IPS-15b (cell line): ENCODE results near the gene PPIH.
"Not testable (repeated sequence)": the region's sequence is repeated elsewhere in the genome, so short reads cannot be mapped to it uniquely, and the experiment has no call there.

Experiments used
- H3K27me3 ChIP-seq: one replicate; pipeline ENCODE4 v1.6.1; 2013; ENCODE audit warnings: low read length; ENCODE audit not compliant: control insufficient read depth, insufficient read depth
- H3K36me3 ChIP-seq: one replicate; pipeline ENCODE4 v1.6.1; 2013; ENCODE audit warnings: low read length; ENCODE audit not compliant: control insufficient read depth, insufficient read depth
- H3K4me1 ChIP-seq: one replicate; pipeline ENCODE4 v1.6.1; 2013; ENCODE audit warnings: mild to moderate bottlenecking, low read length; ENCODE audit not compliant: control insufficient read depth, insufficient read depth
- H3K4me3 ChIP-seq: one replicate; pipeline ENCODE4 v1.5.1; 2013; ENCODE audit warnings: low read depth, low read length
- H3K9ac ChIP-seq: one replicate; pipeline ENCODE4 v1.6.1; 2013; ENCODE audit warnings: low read depth, mild to moderate bottlenecking, low read length
- H3K9me3 ChIP-seq: one replicate; pipeline ENCODE4 v1.6.1; 2013; ENCODE audit warnings: mild to moderate bottlenecking, low read length; ENCODE audit not compliant: control insufficient read depth, insufficient read depth

The PPIH gene

DNA sequence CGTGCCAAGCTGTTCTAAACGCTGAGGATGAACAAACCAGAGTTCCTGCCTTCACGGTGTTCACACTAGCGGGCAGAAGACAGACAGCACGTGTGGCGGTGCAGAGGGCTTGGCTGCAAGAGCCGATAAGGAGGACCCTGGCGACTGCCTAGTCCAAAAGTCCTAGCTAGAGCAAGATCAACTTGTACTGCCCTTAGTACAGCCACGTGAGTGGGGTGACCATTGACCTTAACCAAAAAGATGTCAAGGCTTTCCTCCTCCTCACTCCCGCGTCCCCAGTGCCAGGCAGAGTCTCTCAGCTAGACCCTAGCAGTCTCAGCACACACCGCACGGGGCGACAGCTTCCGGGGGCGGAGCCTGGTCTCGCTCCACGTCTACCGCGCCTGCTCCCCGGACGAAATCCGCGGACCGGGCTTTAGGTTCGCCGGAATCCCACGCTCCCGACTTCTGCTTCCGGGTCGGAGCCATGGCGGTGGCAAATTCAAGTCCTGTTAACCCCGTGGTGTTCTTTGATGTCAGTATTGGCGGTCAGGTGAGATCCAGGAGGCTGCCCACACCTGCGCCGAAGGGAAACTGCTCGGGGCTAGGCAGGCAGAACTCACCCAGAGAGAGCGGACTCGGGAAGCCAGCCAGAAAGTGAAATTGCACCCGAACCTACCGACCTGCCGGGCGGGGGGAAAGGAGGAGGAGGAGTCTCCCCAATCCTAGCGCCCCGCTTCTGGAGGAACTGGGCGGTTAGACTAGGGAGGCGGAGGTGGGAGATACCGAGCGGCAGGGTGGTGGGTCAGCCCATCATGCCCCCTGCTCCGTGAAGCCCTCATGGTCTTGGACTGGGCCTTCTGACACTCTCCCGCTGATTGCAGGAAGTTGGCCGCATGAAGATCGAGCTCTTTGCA, at the start of gene PPIH:
PPIH (plus strand) TSS at position 443 of the 896 bp plus-strand sequence; CDS start at position 467, 24 bp downstream.
- peaks cover 6% of the 10 kb centered on the region for H3K36me3 ChIP-seq

DNA sequence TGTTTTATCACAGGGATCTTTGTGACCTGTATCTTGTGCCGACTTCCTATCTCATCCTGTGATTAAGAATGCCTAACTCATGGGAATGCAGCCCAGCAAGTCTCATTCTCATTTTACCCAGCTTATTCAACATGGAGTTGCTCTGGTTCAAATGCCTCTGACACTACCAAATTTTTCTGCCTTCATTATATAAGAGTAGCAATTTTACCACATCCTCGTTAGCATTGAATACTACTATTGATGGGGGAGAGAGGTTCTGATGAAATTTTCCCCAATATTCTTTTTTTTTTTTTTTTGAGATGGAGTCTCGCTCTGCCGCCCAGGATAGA, 44.5 kb upstream of the PPIH start:
- Histone ChIP-seq H3K36me3 (no peaks in the 10 kb centered on the region), H3K9me3 (no peaks in the 10 kb centered on the region)

More for the DNA sequence above, at the start of gene PPIH:
- Histone ChIP-seq H3K9me3 (no peaks in the 10 kb centered on the region), H3K27me3 (no peaks in the 10 kb centered on the region), H3K9ac (peak within 1 kb of the TSS; percentile 88), H3K4me3 (peak within 1 kb of the TSS; percentile 96), H3K4me1 (peaks cover 5% of the 10 kb centered on the region)

DNA sequence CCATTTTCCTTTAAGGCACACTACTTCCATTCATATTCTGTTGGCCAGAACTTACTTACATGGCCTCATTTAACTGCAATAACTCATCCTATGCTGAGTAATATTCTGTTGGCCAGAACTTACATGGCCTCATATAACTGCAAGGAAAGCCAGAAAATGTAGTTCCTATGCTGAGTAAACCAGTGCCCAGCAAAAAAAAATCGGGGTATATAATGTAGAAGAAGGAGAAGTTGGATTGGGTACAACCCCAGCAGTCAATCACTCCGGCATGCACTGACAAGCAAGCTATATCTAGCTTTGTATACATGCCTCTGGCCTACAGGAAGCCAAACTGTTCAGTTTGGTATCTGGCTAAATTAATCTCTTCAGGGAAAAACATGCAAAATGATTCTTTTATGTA, 39.4 kb upstream of the PPIH start:
- Histone ChIP-seq H3K27me3 (no peaks in the 10 kb centered on the region), H3K9ac (no peak overlapping the region), H3K4me3 (no peak overlapping the region), H3K36me3 (no peaks in the 10 kb centered on the region), H3K4me1 (no peaks in the 10 kb centered on the region), H3K9me3 (no peaks in the 10 kb centered on the region)

More for the DNA sequence above, 44.5 kb upstream of the PPIH start:
- no peak overlapping the region for H3K9ac ChIP-seq
- H3K27me3 ChIP-seq: no peaks in the 10 kb centered on the region
- H3K4me3 ChIP-seq: no peak overlapping the region
- H3K4me1 ChIP-seq: no peaks in the 10 kb centered on the region

DNA sequence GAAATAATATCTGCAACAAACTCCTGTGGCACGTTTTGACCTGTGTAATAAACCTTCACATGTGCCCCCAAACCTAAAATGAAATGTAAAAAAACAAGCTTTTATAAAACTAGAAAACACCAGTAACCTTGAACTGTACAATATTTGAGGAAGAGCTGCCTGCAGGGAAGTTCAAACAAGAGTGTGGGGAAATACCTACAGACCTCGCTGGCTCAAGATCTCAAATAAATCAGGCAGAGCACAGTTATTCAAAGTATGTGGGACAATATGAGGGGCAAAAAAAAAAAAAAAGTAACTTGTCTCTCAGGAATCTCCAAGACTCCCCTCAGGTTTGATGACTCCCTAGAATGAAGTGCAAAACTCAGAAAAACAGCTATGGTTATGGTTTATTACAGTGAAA, 37.9 kb upstream of the PPIH start:
- Histone ChIP-seq H3K4me3 (no peak overlapping the region), H3K36me3 (no peaks in the 10 kb centered on the region), H3K27me3 (no peaks in the 10 kb centered on the region), H3K4me1 (no peaks in the 10 kb centered on the region), H3K9me3 (no peaks in the 10 kb centered on the region), H3K9ac (no peak overlapping the region)

DNA sequence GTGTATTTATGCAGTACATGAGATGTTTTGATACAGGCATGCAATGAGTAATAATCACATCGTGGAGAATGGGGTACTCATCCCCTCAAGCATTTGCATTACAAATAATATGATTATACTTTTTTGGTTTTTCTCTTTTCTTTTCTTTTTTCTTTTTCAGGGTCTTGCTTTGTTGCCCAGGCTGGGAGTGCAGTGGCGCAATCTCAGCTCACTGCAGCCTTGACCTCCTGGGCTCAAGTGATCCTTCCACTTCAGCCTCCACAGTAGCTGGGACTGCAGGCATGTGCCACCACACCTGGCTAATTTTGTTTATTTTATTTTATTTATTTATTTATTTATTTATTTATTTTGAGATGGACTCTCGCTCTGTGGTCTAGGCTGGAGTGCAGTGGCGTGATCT, 37.0 kb upstream of the PPIH start:
- not testable (repeated sequence) for H3K4me1 ChIP-seq, H3K9me3 ChIP-seq, H3K4me3 ChIP-seq, H3K9ac ChIP-seq, H3K36me3 ChIP-seq, H3K27me3 ChIP-seq

DNA sequence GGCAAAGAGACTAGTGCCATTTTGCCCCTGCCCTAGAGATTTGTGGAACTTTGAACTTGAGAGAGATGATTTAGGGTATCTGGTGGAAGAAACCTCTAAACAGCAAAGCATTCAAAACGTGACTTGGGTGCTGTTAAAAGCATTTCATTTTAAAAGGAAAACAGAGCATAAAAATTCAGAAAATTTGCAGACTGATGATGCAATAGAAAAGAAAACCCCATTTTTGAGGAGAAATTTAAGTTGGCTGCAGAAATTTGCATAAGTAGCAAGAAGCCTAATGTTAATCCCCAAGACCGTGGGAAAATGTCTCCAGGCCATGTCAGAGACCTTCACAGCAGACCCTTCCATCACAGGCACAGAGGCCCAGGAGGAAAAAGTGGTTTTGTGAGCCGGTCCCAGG, 31.0 kb upstream of the PPIH start:
- H3K4me3 ChIP-seq, H3K9me3 ChIP-seq, H3K9ac ChIP-seq, H3K27me3 ChIP-seq, H3K4me1 ChIP-seq, H3K36me3 ChIP-seq: not testable (repeated sequence)

DNA sequence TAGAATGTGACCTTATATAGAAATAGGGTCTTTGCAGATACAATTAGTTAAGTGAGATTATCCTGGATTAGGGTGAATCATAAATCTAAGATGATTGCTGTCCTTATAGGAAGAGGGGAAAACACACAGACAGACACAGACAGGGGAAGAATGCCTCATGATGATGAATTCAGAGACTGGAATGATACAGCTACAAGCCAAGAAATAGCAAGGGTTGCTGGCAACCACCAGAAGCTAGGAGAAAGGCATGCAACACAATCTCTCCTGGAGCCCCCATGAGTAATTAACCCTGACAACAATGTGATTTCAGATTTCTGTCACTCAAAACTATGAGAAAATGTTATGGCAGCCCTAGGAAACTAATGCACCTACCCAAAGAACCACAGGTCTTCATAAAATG, 19.1 kb upstream of the PPIH start:
- Histone ChIP-seq H3K4me3 (no peak overlapping the region), H3K9me3 (no peaks in the 10 kb centered on the region), H3K27me3 (no peaks in the 10 kb centered on the region), H3K36me3 (no peaks in the 10 kb centered on the region), H3K4me1 (no peaks in the 10 kb centered on the region), H3K9ac (no peak overlapping the region)

DNA sequence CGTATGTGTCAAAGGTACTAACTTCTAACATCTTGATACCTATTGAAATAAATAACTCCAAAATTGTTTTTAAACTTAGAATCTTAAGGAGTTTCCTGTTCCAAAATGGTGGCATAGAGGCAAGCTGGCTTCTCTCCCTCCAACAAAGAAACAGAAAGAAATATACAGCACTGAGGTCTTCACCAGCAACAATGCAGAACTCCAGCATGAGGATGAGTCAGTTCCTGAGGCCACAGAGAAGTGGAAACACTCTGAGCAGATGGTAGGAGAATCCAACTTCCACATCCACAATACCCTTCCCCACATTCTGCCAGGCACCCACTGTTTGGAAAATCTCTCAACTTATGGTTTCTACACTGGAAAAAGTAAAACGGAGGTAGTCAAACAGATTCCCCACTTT, 12.2 kb upstream of the PPIH start:
- Histone ChIP-seq H3K4me1 (no peaks in the 10 kb centered on the region), H3K9me3 (no peaks in the 10 kb centered on the region), H3K27me3 (no peaks in the 10 kb centered on the region), H3K36me3 (no peaks in the 10 kb centered on the region), H3K4me3 (no peak overlapping the region), H3K9ac (no peak overlapping the region)

DNA sequence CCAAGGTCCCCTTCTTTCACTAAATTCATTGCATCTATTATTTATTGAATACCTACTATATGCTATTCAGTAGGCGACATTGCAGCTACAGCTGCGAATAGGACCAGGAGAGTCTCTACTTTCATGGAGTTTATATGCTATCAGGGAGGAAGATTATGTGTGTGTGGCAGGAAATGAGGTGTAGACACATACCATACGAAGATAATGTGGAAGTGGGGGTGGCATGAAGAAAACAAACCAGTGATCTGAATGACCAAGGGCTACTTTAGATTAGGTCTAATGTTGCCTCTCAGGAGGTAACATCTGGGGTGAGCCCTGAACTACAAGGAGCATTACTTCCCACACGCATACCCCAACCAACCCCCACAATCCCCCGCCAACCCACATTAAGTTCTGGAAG, 1.0 kb upstream of the PPIH start:
- Histone ChIP-seq H3K9ac (no peak overlapping the region), H3K36me3 (peaks cover 5% of the 10 kb centered on the region), H3K27me3 (no peaks in the 10 kb centered on the region), H3K4me3 (no peak overlapping the region), H3K4me1 (peaks cover 5% of the 10 kb centered on the region), H3K9me3 (no peaks in the 10 kb centered on the region)

DNA sequence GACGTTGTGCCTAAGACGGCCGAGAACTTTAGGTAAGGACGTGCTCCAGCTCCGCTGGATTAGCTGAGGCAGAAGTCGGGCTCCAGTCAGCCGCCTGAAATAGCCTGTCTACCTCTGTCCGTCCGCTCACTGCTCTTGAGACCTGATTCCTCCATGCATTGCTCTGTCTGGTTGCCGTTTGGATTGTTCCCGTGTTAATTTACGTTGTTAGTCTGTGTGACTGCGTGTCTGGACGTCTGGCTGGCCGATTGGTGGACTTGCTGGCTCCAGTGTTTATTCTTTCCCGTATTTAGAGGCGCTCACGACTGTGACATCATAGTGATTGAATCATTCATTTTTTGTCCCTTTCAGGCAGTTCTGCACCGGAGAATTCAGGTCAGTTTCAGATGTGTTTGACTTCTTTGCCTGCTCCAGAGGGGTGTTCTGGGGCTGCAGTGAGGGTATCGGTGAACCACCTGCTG, 684 bp downstream of the PPIH start:
- H3K4me1 ChIP-seq: peaks cover 5% of the 10 kb centered on the region
- no peaks in the 10 kb centered on the region for H3K27me3 ChIP-seq
- H3K4me3 ChIP-seq: peak overlapping the region; percentile 96
- H3K36me3 ChIP-seq: peaks cover 6% of the 10 kb centered on the region
- H3K9me3 ChIP-seq: no peaks in the 10 kb centered on the region
- peak overlapping the region; percentile 88 for H3K9ac ChIP-seq

DNA sequence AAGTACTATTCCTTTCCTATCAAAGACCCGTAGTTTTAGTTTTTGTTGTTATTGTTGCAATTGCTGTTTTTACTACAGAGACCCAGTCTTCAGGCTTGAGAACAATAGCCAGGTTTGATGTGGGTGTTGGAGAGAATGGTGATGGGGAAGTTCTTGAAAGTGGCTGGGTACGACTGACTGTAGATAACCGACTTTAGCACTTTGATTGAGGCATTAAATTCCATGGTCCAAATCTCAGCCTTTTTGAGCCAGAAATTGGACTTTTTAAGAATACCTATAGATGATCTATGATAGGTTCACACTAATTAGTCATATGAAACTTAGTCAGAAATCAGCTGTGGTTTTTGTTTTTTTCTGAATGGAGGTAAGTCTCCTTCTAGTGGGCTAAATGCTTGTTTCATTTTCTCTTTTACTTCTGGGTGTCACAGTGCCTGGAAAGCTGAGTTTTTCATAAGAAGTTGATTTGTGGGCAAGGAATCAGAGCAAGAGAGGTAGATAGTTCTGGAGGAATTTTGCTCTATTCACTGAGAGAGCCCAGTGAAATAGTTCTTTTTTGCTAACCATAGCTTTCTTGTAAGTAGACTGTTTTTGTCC, 2.8 kb downstream of the PPIH start:
- no peaks in the 10 kb centered on the region for H3K9me3 ChIP-seq
- H3K4me3 ChIP-seq: no peak overlapping the region
- H3K9ac ChIP-seq: no peak overlapping the region
- H3K27me3 ChIP-seq: no peaks in the 10 kb centered on the region
- peaks cover 5% of the 10 kb centered on the region for H3K4me1 ChIP-seq
- peaks cover 14% of the 10 kb centered on the region for H3K36me3 ChIP-seq

DNA sequence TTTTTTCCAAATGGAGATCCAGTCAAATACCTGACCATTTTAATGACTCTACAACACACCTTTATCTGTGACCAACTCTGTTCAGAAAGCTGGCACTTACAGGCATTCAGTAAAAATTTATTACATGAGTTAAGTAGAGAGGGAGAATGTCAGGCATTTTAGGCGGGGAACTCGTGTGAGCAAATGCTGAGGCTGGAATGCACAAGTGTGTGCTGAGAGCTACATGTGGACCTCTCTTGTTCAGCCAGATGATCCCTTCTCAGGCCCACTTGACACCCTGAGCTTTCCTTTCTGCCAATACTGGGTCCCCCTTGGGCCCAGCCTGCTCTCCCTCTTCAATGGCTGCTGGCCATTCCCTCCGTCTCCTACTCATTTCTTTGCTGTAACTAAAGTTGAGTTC, 11.7 kb downstream of the PPIH start:
- H3K4me3 ChIP-seq: no peak overlapping the region
- no peaks in the 10 kb centered on the region for H3K4me1 ChIP-seq
- no peak overlapping the region for H3K9ac ChIP-seq
- H3K9me3 ChIP-seq: no peaks in the 10 kb centered on the region
- no peaks in the 10 kb centered on the region for H3K27me3 ChIP-seq
- peaks cover 26% of the 10 kb centered on the region for H3K36me3 ChIP-seq
